AG04449 (cell line): ENCODE results near the gene C9orf153.

Experiments used
- CTCF ChIA-PET: fragments of 350-600 bp; formaldehyde crosslinking; extraction: SDS; loops from one replicate; lab custom pipeline; 2021; ENCODE audit warnings: antibody characterized with exemption; lab: Yijun Ruan, JAX
- POLR2A ChIA-PET: fragments of 400-600, 350-600 bp; formaldehyde crosslinking; extraction: SDS; loops from one replicate; lab custom pipeline; 2020; ENCODE audit warnings: antibody characterized with exemption, inconsistent platforms; lab: Yijun Ruan, JAX
- DNase-seq: peaks from one replicate; pipeline ENCODE4 v3.0.0-alpha.2; 2010; ENCODE audit warnings: low read depth, low spot score
- H3K4me3 ChIP-seq: 2 replicates; pipeline ENCODE4 v1.5.1; 2011; ENCODE audit warnings: low read depth, mild to moderate bottlenecking, control low read depth, low read length
- TF ChIP-seq, protein P1 (sequence below): IDR thresholded peaks from one replicate; pipeline ENCODE4 v1.5.1; 2011; ENCODE audit warnings: mild to moderate bottlenecking, moderate library complexity, low read length, control low read depth, inconsistent platforms; ENCODE audit not compliant: insufficient read depth; ENCODE audit errors: missing control alignments

C9orf153 gene

DNA sequence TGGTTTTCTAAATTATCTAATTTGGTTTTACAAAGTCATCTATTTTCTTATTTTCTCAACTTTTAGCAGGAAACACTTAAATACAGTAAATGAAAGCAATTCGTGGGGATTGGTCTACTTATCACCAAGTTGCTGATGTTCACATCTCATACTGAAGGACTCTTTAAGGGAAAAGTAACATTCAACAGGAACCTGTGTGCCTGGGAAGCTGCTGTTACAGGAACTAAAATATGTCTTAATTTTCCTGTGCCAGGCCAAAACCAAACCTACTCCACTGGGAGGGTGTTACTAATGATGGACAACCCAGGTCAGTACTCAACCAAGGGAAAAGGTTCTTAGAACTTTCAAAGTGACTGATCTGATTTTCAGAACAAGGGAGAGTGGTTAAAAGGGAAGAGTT lies 17.6 kb upstream of the C9orf153 start:
- ChIA-PET POLR2A (no interaction called here), CTCF (interaction anchor here (1.0 to 4.9 kb wide), 5 partner anchors 10 to 452 kb away, joined by 3 to 37 read pairs (median 4); no protein-coding TSS in a partner anchor)
- TF ChIP-seq, protein P1, sequence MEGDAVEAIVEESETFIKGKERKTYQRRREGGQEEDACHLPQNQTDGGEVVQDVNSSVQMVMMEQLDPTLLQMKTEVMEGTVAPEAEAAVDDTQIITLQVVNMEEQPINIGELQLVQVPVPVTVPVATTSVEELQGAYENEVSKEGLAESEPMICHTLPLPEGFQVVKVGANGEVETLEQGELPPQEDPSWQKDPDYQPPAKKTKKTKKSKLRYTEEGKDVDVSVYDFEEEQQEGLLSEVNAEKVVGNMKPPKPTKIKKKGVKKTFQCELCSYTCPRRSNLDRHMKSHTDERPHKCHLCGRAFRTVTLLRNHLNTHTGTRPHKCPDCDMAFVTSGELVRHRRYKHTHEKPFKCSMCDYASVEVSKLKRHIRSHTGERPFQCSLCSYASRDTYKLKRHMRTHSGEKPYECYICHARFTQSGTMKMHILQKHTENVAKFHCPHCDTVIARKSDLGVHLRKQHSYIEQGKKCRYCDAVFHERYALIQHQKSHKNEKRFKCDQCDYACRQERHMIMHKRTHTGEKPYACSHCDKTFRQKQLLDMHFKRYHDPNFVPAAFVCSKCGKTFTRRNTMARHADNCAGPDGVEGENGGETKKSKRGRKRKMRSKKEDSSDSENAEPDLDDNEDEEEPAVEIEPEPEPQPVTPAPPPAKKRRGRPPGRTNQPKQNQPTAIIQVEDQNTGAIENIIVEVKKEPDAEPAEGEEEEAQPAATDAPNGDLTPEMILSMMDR, result no peak

DNA sequence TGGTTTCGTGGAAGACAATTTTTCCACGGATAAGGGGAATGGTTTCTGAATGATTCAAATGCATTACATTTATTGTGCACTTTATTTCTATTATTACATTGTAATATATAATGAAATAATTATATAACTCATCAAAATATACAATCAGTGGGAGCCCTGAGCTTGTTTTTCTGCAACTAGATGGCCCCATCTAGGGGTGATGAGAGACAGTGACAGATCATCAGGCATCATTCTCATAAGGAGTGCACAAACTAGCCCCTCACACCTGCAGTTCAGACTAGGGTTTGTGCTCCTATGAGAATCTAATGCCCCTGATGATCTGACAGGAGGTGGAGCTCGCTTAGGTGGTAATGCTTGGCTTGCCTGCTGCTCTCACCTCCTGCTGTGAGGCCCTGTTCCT lies 16.5 kb upstream of the C9orf153 start:
- ChIA-PET CTCF (interaction anchor here (1.3 to 4.9 kb wide), 7 partner anchors 9 to 455 kb away, joined by 3 to 37 read pairs (median 4); no protein-coding TSS in a partner anchor), POLR2A (no interaction called here)
- no peak for DNase-seq
- TF ChIP-seq, protein P1, result peak; percentile 17
- H3K4me3 ChIP-seq, result no peak overlapping the region

More for the DNA sequence above, 17.6 kb upstream of the C9orf153 start:
- DNase-seq, result no peak
- H3K4me3 ChIP-seq, result no peak overlapping the region

DNA sequence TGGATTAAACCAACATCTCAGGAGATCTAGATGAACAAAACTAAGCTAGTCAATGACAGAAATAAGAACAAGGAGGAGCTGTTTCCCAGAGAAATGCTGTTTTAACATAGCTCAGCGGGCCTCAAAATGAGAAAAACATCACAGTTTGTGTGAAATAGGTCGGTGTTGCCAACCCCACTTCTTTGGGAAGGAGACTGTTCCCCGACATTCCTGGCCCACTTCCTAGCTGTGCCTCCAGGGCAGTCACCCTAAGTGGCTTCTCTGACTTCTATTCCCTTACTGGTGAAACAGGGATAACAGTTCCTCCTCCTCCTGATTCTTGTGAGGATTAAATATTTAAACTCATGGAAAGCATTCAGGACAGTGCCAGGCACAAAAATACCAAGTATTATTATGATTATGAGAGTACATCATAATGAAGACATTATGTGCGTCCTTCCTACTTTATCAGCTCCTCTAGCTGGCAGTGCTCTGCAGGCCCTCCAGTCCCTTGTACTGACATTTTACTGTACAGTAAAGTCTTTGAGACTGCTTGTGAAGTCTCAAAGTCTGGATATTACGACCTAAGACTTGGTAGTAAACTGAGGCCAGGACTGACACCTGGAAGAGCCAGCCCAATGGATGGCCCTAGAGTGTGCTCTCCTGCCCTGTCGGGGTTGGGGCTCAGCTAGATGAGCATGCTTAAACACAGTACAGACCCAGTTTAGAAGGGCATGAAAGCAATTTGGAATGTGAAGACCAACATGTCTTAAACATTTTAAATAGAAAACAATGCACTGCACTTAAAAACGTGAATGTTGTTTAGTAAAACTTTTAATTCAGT lies 15.6 kb upstream of the C9orf153 start:
- ChIA-PET CTCF (interaction anchor here (1.3 to 4.9 kb wide), 6 partner anchors 8 to 454 kb away, joined by 3 to 37 read pairs (median 5); no protein-coding TSS in a partner anchor), POLR2A (no interaction called here)
- no peak overlapping the region for H3K4me3 ChIP-seq
- DNase-seq, result no peak
- TF ChIP-seq, protein P1, result no peak

DNA sequence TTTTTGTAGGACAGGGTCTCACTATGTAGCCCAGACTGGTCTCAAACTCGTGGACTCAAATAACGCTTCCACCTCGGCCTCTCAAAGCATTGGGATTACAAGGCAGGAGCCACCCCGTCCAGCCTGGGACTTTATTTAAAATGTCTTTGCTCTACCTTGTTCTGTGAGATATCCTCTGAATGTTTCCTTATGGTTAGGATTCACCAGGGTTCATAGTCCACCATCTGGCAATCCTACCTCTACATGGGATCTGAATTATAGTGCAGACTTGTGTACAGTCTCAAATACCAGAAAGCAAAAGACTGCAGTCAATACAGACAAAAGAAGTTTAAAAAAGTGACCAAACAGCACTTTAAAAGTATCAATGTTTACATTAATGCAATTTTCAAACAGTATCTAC lies 12.8 kb upstream of the C9orf153 start:
- CTCF ChIA-PET, result no interaction called here
- POLR2A ChIA-PET, result no interaction called here
- DNase-seq, result no peak
- TF ChIP-seq, protein P1, result no peak
- no peak overlapping the region for H3K4me3 ChIP-seq

DNA sequence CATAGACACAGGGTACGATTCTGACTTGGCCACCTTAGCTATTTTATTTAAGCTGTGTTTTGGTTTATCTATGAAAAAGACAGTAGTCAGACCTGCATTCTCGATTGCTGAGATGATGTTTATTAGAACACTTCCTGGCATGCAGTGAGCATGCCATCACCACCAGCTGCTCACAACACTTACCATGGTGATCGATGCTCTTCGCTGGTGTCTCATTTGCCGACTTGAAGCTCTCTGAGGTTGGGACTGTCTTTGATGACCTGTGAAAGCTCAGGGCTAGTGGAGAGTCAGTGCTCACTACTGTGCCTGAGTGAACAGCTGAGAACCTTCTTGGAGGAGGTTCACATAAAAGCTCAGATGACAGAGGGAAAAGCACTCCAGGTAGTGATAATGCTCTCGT lies 4.4 kb upstream of the C9orf153 start:
- ChIA-PET CTCF (interaction anchor here (1.4 to 1.6 kb wide), 2 partner anchors 14 to 25 kb away, joined by 3 to 4 read pairs; no protein-coding TSS in a partner anchor), POLR2A (interaction anchor here (0.6 kb wide), 1 partner anchor 18 kb away, joined by 3 read pairs; the partner anchor contains the start of gene ISCA1)
- H3K4me3 ChIP-seq, result no peak overlapping the region
- TF ChIP-seq, protein P1, result no peak
- DNase-seq, result no peak

DNA sequence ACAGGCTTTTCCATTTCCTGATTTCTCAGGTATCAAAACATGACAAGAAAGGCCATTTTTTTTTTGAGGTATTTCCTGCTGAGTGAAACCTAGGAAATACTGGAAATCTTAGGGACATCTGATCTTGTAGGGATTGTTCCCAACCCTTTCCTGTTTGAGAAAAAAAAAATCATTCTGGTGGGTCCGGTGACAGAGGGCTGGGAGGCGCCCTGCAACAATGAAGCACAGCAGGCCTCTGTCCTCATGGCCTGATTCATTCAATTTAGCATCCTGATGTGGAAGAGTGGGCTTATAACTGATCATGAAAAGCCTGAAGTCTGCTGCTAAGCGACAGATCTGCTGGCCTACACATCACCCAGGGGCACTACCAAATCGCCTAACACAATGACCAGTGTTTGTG lies 3.0 kb upstream of the C9orf153 start:
- no peak for DNase-seq
- TF ChIP-seq, protein P1, result no peak
- no peak overlapping the region for H3K4me3 ChIP-seq
- CTCF ChIA-PET, result interaction anchor here (1.2 to 1.6 kb wide), 2 partner anchors 14 to 23 kb away, joined by 3 read pairs; no protein-coding TSS in a partner anchor
- POLR2A ChIA-PET, result no interaction called here
